WTC11 (cell line): ENCODE data around the gene APLN. TPM values are rescaled to one million over a fixed set of nuclear protein-coding genes. Genes with fewer than 3 reads are reported as not detected.

Source experiments
- ATAC-seq: fragments of 200-7000 bp; cut with Tn5 transposase; 2 replicates; pipeline ENCODE4 v1.10.0; 2021; ENCODE audit warnings: mild to moderate bottlenecking, moderate library complexity
- CTCF ChIA-PET: fragments of 300-600 bp; sonication (Branson Sonifier 250); formaldehyde crosslinking; loops from one replicate; lab custom pipeline; 2021; ENCODE audit warnings: antibody characterized with exemption; lab: Charles Lee
- POLR2A ChIA-PET: fragments of 350-600 bp; sonication (Branson Sonifier 250); formaldehyde crosslinking; loops from one replicate; lab custom pipeline; 2021; ENCODE audit warnings: antibody characterized with exemption; lab: Charles Lee
- DNase-seq: peaks from one replicate; pipeline ENCODE4 v3.0.0; 2021; ENCODE audit warnings: low spot score
- H3K27ac Mint-ChIP-seq: 2 replicates; pipeline ENCODE4 v1.8.0; 2021; ENCODE audit warnings: mixed read lengths
- H3K27me3 Mint-ChIP-seq: 2 replicates; pipeline ENCODE4 v1.8.0; 2021; ENCODE audit warnings: low read depth, mild to moderate bottlenecking, moderate library complexity, mixed read lengths
- H3K36me3 Mint-ChIP-seq: 2 replicates; pipeline ENCODE4 v1.8.0; 2021; ENCODE audit warnings: mixed read lengths
- H3K4me1 Mint-ChIP-seq: 2 replicates; pipeline ENCODE4 v1.8.0; 2022; ENCODE audit warnings: mixed read lengths
- H3K4me3 Mint-ChIP-seq: 2 replicates; pipeline ENCODE4 v1.8.0; 2021; ENCODE audit warnings: mild to moderate bottlenecking, moderate library complexity, mixed read lengths
- H3K9me3 Mint-ChIP-seq: 2 replicates; pipeline ENCODE4 v1.8.0; 2021; ENCODE audit warnings: mixed read lengths
- EMX1 ChIP-seq: fragments of 250-450 bp; sonication (Bioruptor Pico); IDR thresholded peaks from 2 replicates; pipeline ENCODE4 v1.8.0; 2021; ENCODE audit warnings: mild to moderate bottlenecking
- ESRRA ChIP-seq: sonication (generic); formaldehyde crosslinking; IDR thresholded peaks from 2 replicates; pipeline ENCODE4 v1.8.1; 2022; ENCODE audit warnings: mild to moderate bottlenecking, missing genetic modification reagents, borderline replicate concordance
- GTF2I ChIP-seq: fragments of 250-450 bp; sonication (Bioruptor Pico); conservative IDR thresholded peaks from 2 replicates; pipeline ENCODE4 v1.4.0; 2021; ENCODE audit warnings: mild to moderate bottlenecking
- JUN ChIP-seq: sonication (generic); formaldehyde crosslinking; IDR thresholded peaks from 2 replicates; pipeline ENCODE4 v1.8.0; 2023; ENCODE audit warnings: mild to moderate bottlenecking, missing genetic modification reagents
- KAT7 ChIP-seq: sonication (generic); formaldehyde crosslinking; IDR thresholded peaks from 2 replicates; pipeline ENCODE4 v1.8.1; 2023; ENCODE audit warnings: missing genetic modification reagents, mild to moderate bottlenecking, borderline replicate concordance
- NFATC4 ChIP-seq: fragments of 250-450 bp; sonication (Bioruptor Pico); IDR thresholded peaks from 2 replicates; pipeline ENCODE4 v1.9.0; 2021; ENCODE audit warnings: mild to moderate bottlenecking
- NFYB ChIP-seq: sonication (generic); formaldehyde crosslinking; conservative IDR thresholded peaks from 2 replicates; pipeline ENCODE4 v1.8.0; 2022; ENCODE audit warnings: low read depth, missing genetic modification reagents
- SMAD3 ChIP-seq: sonication (generic); formaldehyde crosslinking; IDR thresholded peaks from 2 replicates; pipeline ENCODE4 v1.8.0; 2022; ENCODE audit warnings: missing genetic modification reagents, mild to moderate bottlenecking, borderline replicate concordance
- ZBTB43 ChIP-seq: sonication (generic); formaldehyde crosslinking; IDR thresholded peaks from 2 replicates; pipeline ENCODE4 v1.8.1; 2023; ENCODE audit warnings: mild to moderate bottlenecking, missing genetic modification reagents
- ZMAT4 ChIP-seq: fragments of 250-450 bp; sonication (Bioruptor Pico); IDR thresholded peaks from 2 replicates; pipeline ENCODE4 v1.9.0; 2021; ENCODE audit warnings: mild to moderate bottlenecking
- ZNF532 ChIP-seq: fragments of 250-450 bp; sonication (Bioruptor Pico); IDR thresholded peaks from 2 replicates; pipeline ENCODE4 v1.9.0; 2021; ENCODE audit warnings: mild to moderate bottlenecking, borderline replicate concordance
- total RNA-seq: library from RNA; stranded (reverse); gene quantifications from 3 replicates; pipeline ENCODE4 v1.2.3, GENCODE V29; 2021
- TF ChIP-seq, protein P1 (sequence below): sonication (generic); formaldehyde crosslinking; IDR thresholded peaks from 2 replicates; pipeline ENCODE4 v1.8.0; 2023; ENCODE audit warnings: missing genetic modification reagents, mild to moderate bottlenecking, borderline replicate concordance
- TF ChIP-seq, protein P2 (sequence below): sonication (generic); formaldehyde crosslinking; IDR thresholded peaks from 2 replicates; pipeline ENCODE4 v1.8.0; 2022; ENCODE audit warnings: mild to moderate bottlenecking, missing genetic modification reagents
- TF ChIP-seq, protein P3 (sequence below): sonication (generic); formaldehyde crosslinking; IDR thresholded peaks from 2 replicates; pipeline ENCODE4 v1.8.1; 2022; ENCODE audit warnings: mild to moderate bottlenecking, missing genetic modification reagents, moderate library complexity, borderline replicate concordance
- TF ChIP-seq, protein P4 (sequence below): sonication (generic); formaldehyde crosslinking; IDR thresholded peaks from 2 replicates; pipeline ENCODE4 v1.8.0; 2022; ENCODE audit warnings: mild to moderate bottlenecking, missing genetic modification reagents
- TF ChIP-seq, protein P5 (sequence below): sonication (generic); formaldehyde crosslinking; IDR thresholded peaks from 2 replicates; pipeline ENCODE4 v1.8.0; 2023; ENCODE audit warnings: mild to moderate bottlenecking, missing genetic modification reagents

The APLN gene
- total RNA-seq, 1 experiment from 2014 or later = 4.2 TPM

GRCh38 chrX:129641941-129642340, 12.8 kb downstream of the APLN start:
- no peaks in the 10 kb centered on the region for H3K27me3 Mint-ChIP-seq
- H3K4me1 Mint-ChIP-seq = peaks cover 8% of the 10 kb centered on the region
- ChIA-PET CTCF (no interaction called here), POLR2A (no interaction called here)
- no peak for ATAC-seq
- no peak for TF ChIP-seq EMX1 (CRISPR knock-in tag)
- no peak for TF ChIP-seq SMAD3 (CRISPR knock-in tag)
- no peak for TF ChIP-seq NFYB (CRISPR knock-in tag)
- TF ChIP-seq GTF2I (CRISPR knock-in tag) = no peak
- TF ChIP-seq, protein P1, sequence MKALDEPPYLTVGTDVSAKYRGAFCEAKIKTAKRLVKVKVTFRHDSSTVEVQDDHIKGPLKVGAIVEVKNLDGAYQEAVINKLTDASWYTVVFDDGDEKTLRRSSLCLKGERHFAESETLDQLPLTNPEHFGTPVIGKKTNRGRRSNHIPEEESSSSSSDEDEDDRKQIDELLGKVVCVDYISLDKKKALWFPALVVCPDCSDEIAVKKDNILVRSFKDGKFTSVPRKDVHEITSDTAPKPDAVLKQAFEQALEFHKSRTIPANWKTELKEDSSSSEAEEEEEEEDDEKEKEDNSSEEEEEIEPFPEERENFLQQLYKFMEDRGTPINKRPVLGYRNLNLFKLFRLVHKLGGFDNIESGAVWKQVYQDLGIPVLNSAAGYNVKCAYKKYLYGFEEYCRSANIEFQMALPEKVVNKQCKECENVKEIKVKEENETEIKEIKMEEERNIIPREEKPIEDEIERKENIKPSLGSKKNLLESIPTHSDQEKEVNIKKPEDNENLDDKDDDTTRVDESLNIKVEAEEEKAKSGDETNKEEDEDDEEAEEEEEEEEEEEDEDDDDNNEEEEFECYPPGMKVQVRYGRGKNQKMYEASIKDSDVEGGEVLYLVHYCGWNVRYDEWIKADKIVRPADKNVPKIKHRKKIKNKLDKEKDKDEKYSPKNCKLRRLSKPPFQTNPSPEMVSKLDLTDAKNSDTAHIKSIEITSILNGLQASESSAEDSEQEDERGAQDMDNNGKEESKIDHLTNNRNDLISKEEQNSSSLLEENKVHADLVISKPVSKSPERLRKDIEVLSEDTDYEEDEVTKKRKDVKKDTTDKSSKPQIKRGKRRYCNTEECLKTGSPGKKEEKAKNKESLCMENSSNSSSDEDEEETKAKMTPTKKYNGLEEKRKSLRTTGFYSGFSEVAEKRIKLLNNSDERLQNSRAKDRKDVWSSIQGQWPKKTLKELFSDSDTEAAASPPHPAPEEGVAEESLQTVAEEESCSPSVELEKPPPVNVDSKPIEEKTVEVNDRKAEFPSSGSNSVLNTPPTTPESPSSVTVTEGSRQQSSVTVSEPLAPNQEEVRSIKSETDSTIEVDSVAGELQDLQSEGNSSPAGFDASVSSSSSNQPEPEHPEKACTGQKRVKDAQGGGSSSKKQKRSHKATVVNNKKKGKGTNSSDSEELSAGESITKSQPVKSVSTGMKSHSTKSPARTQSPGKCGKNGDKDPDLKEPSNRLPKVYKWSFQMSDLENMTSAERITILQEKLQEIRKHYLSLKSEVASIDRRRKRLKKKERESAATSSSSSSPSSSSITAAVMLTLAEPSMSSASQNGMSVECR (CRISPR knock-in tag) = no peak
- no peak for TF ChIP-seq ESRRA (CRISPR knock-in tag)
- no peak for TF ChIP-seq NFATC4 (CRISPR knock-in tag)
- TF ChIP-seq ZBTB43 = no peak
- no peak for TF ChIP-seq JUN (CRISPR knock-in tag)
- TF ChIP-seq, protein P2, sequence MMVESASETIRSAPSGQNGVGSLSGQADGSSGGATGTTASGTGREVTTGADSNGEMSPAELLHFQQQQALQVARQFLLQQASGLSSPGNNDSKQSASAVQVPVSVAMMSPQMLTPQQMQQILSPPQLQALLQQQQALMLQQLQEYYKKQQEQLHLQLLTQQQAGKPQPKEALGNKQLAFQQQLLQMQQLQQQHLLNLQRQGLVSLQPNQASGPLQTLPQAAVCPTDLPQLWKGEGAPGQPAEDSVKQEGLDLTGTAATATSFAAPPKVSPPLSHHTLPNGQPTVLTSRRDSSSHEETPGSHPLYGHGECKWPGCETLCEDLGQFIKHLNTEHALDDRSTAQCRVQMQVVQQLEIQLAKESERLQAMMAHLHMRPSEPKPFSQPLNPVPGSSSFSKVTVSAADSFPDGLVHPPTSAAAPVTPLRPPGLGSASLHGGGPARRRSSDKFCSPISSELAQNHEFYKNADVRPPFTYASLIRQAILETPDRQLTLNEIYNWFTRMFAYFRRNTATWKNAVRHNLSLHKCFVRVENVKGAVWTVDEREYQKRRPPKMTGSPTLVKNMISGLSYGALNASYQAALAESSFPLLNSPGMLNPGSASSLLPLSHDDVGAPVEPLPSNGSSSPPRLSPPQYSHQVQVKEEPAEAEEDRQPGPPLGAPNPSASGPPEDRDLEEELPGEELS (CRISPR knock-in tag) = no peak
- TF ChIP-seq KAT7 (CRISPR knock-in tag) = no peak
- TF ChIP-seq, protein P3, sequence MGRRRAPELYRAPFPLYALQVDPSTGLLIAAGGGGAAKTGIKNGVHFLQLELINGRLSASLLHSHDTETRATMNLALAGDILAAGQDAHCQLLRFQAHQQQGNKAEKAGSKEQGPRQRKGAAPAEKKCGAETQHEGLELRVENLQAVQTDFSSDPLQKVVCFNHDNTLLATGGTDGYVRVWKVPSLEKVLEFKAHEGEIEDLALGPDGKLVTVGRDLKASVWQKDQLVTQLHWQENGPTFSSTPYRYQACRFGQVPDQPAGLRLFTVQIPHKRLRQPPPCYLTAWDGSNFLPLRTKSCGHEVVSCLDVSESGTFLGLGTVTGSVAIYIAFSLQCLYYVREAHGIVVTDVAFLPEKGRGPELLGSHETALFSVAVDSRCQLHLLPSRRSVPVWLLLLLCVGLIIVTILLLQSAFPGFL = no peak
- no peak for TF ChIP-seq ZNF532 (CRISPR knock-in tag)
- TF ChIP-seq, protein P4, sequence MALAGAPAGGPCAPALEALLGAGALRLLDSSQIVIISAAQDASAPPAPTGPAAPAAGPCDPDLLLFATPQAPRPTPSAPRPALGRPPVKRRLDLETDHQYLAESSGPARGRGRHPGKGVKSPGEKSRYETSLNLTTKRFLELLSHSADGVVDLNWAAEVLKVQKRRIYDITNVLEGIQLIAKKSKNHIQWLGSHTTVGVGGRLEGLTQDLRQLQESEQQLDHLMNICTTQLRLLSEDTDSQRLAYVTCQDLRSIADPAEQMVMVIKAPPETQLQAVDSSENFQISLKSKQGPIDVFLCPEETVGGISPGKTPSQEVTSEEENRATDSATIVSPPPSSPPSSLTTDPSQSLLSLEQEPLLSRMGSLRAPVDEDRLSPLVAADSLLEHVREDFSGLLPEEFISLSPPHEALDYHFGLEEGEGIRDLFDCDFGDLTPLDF (CRISPR knock-in tag) = no peak
- no peak for TF ChIP-seq ZMAT4 (CRISPR knock-in tag)
- TF ChIP-seq, protein P5, sequence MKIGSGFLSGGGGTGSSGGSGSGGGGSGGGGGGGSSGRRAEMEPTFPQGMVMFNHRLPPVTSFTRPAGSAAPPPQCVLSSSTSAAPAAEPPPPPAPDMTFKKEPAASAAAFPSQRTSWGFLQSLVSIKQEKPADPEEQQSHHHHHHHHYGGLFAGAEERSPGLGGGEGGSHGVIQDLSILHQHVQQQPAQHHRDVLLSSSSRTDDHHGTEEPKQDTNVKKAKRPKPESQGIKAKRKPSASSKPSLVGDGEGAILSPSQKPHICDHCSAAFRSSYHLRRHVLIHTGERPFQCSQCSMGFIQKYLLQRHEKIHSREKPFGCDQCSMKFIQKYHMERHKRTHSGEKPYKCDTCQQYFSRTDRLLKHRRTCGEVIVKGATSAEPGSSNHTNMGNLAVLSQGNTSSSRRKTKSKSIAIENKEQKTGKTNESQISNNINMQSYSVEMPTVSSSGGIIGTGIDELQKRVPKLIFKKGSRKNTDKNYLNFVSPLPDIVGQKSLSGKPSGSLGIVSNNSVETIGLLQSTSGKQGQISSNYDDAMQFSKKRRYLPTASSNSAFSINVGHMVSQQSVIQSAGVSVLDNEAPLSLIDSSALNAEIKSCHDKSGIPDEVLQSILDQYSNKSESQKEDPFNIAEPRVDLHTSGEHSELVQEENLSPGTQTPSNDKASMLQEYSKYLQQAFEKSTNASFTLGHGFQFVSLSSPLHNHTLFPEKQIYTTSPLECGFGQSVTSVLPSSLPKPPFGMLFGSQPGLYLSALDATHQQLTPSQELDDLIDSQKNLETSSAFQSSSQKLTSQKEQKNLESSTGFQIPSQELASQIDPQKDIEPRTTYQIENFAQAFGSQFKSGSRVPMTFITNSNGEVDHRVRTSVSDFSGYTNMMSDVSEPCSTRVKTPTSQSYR (CRISPR knock-in tag) = no peak
- no peak overlapping the region for H3K27ac Mint-ChIP-seq
- no peak for DNase-seq
- H3K9me3 Mint-ChIP-seq = 0 out of 2 replicates have a peak, but pooled peaks cover 3% of the 10 kb centered on the region
- H3K4me3 Mint-ChIP-seq = no peak overlapping the region
- H3K36me3 Mint-ChIP-seq = no peaks in the 10 kb centered on the region
